ENCODE results near the gene EMID1. TPM values are rescaled to one million over a fixed set of nuclear protein-coding genes. Genes with fewer than 3 reads are reported as not detected.

The EMID1 gene
- total RNA-seq, 4 donors from 2014 or later, result 0.18 to 1.5 (median 0.50) TPM; not detected in 1

DNA sequence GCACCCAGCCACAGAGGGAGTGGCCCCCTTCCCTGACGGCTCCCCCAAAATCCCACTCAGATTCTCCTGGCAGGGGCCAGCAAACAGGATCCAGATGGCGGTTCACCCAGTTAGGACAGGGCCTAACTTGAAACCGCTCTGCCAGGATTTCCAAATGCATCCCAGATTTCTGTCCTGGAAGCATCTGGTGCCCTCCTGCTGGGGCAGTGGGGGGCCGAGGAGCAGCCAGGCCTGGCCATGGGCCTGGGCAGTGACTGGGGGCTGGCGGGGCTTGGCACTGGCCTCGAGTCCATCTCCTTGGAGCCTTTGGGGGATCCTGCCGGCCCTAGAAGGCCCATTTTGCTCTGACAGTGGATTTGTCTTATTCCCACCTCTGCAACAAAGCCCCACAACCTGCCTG, 17.9 kb upstream of the EMID1 start:
- Histone ChIP-seq H3K4me3 (no peak overlapping the region), H3K9me3 (no peaks in the 10 kb centered on the region), H3K36me3 (no peaks in the 10 kb centered on the region), H3K27me3 (peaks cover 0 to 3% (median 0%) of the 10 kb centered on the region in 4 donors), H3K27ac (no peak overlapping the region), H3K4me1 (no peaks in the 10 kb centered on the region)
- intact Hi-C loops (cut with DNase I), result no loop called here
- TF ChIP-seq, protein P1, sequence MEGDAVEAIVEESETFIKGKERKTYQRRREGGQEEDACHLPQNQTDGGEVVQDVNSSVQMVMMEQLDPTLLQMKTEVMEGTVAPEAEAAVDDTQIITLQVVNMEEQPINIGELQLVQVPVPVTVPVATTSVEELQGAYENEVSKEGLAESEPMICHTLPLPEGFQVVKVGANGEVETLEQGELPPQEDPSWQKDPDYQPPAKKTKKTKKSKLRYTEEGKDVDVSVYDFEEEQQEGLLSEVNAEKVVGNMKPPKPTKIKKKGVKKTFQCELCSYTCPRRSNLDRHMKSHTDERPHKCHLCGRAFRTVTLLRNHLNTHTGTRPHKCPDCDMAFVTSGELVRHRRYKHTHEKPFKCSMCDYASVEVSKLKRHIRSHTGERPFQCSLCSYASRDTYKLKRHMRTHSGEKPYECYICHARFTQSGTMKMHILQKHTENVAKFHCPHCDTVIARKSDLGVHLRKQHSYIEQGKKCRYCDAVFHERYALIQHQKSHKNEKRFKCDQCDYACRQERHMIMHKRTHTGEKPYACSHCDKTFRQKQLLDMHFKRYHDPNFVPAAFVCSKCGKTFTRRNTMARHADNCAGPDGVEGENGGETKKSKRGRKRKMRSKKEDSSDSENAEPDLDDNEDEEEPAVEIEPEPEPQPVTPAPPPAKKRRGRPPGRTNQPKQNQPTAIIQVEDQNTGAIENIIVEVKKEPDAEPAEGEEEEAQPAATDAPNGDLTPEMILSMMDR (IDR thresholded peaks at IDR 0.05), result no peak
- TF ChIP-seq POLR2A (IDR thresholded peaks at IDR 0.05), result no peak
- DNase-seq, result no peak
- 84% methylated on average over 4 of the region's 7 CpGs; no CpG with 5 or more reads in 1 of the 2 donors for WGBS, 2 donors

DNA sequence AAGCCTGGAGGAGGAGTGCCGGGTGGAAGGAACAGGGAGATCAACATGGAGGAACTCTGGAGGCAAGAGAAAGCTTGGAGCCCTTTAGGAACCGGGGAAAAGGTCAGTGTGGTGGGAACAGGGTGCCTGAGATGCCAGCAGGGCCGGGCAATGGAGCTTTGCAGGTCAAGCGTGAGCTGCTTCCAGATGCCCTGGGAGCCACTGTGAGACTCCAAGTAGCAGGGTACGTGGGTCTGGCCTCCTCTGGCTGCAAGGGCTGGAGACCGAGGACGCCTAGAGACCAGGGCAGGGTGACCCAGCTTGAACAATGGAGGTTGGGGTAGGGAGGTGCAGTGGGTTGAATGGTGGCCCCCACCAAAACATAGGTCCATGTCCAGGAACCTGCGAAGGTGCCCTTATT, 15.6 kb upstream of the EMID1 start:
- no peak for DNase-seq
- H3K9me3 ChIP-seq, result peaks cover 0 to 6% (median 0%) of the 10 kb centered on the region in 3 donors
- 87 to 90% methylated on average over 8 of the region's 8 CpGs for WGBS, 2 donors
- no peaks in the 10 kb centered on the region for H3K36me3 ChIP-seq
- H3K4me3 ChIP-seq, result no peak overlapping the region
- no peak overlapping the region for H3K27ac ChIP-seq
- H3K27me3 ChIP-seq, result peaks cover 0 to 3% (median 0%) of the 10 kb centered on the region in 4 donors
- intact Hi-C loops (cut with DNase I), result no loop called here
- TF ChIP-seq, protein P1 (IDR thresholded peaks at IDR 0.05), result no peak
- no peak for TF ChIP-seq POLR2A (IDR thresholded peaks at IDR 0.05)
- no peaks in the 10 kb centered on the region for H3K4me1 ChIP-seq

DNA sequence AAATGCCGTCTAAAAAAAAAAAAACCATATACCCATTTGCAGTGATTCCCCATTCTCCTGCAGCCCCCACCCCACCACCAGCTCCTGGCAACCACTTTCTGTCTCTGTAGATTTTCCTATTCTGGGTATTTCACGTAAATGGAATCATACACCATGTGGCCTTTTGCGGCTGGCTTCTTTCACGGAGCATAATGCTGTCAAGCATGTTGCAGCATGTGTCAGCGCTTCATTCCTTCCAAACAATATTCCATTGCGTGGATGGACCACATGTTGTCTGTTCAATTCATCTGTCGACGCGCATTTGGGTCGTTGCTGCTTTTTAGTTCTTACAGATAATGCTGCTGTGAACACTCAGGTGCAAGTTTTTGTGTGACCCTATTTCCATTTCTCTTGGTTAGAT, 14.8 kb upstream of the EMID1 start:
- Histone ChIP-seq H3K9me3 (peaks cover 0 to 6% (median 0%) of the 10 kb centered on the region in 3 donors), H3K27ac (no peak overlapping the region), H3K27me3 (peaks cover 0 to 3% (median 0%) of the 10 kb centered on the region in 4 donors), H3K36me3 (no peaks in the 10 kb centered on the region), H3K4me3 (no peak overlapping the region), H3K4me1 (no peaks in the 10 kb centered on the region)
- 54 to 67% methylated on average over 10 of the region's 10 CpGs for WGBS, 2 donors
- DNase-seq, result no peak
- intact Hi-C loops (cut with DNase I), result no loop called here
- no peak for TF ChIP-seq POLR2A (IDR thresholded peaks at IDR 0.05)
- TF ChIP-seq, protein P1 (IDR thresholded peaks at IDR 0.05), result no peak

DNA sequence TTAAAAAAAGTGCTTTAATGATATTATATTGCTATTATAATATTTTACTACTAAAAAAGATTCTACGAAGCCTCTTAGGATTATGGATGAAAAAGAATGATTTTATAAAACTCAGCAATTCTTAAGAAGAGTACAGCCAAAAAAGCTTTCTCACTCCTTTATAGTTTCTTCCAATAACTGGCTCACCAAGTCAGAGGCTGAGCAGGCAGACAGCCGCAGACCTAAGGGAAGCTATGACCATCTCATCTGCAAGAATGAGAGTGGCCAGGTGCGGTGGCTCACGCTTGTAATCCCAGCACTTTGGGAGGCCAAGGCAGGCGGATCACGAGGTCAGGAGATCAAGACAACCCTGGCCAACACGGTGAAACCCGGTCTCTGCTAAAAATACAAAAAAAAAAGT, 12.7 kb upstream of the EMID1 start:
- 75 to 78% methylated on average over 8 of the region's 8 CpGs for WGBS, 2 donors

DNA sequence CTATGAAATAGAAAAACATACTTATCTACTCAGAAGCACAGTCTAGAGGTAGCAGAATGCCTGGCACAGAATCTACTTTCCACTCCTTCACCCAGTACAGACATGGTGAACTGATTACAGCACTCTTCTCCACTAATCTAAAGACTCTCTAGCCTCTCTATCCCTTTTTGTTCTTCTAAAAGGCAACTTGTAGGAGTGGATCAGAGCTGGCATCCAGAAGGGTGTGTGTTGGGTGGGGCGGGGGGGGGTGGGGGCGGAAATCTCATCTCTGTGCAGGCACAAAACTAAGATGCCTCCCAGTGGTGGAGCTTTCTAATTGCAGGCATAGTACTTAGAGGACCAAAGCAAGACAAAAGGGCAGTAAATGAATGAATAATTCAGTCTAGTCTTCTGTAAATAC, 11.5 kb upstream of the EMID1 start:
- Histone ChIP-seq H3K4me3 (no peak overlapping the region), H3K27me3 (peaks cover 0 to 3% (median 0%) of the 10 kb centered on the region in 4 donors), H3K27ac (no peak overlapping the region), H3K9me3 (peaks cover 0 to 6% (median 0%) of the 10 kb centered on the region in 3 donors), H3K4me1 (no peaks in the 10 kb centered on the region), H3K36me3 (no peaks in the 10 kb centered on the region)
- intact Hi-C loops (cut with DNase I), result no loop called here
- no peak for TF ChIP-seq POLR2A (IDR thresholded peaks at IDR 0.05)
- TF ChIP-seq, protein P1 (IDR thresholded peaks at IDR 0.05), result no peak
- 86% methylated on average over 1 of the region's 2 CpGs; no CpG with 5 or more reads in 1 of the 2 donors for WGBS, 2 donors
- DNase-seq, result no peak

More for the DNA sequence above, 12.7 kb upstream of the EMID1 start:
- TF ChIP-seq, protein P1 (IDR thresholded peaks at IDR 0.05), result no peak
- TF ChIP-seq POLR2A (IDR thresholded peaks at IDR 0.05), result no peak
- no peaks in the 10 kb centered on the region for H3K4me1 ChIP-seq
- no peaks in the 10 kb centered on the region for H3K36me3 ChIP-seq
- intact Hi-C loops (cut with DNase I), result no loop called here
- DNase-seq, result no peak
- H3K4me3 ChIP-seq, result no peak overlapping the region
- no peak overlapping the region for H3K27ac ChIP-seq
- peaks cover 0 to 6% (median 0%) of the 10 kb centered on the region in 3 donors for H3K9me3 ChIP-seq
- H3K27me3 ChIP-seq, result peaks cover 0 to 3% (median 0%) of the 10 kb centered on the region in 4 donors
